ENCODE measurements around the gene CYTH1.
"Not testable (repeated sequence)": the region's sequence is repeated elsewhere in the genome, so short reads cannot be mapped to it uniquely, and the experiment has no call there.

Gene CYTH1

DNA sequence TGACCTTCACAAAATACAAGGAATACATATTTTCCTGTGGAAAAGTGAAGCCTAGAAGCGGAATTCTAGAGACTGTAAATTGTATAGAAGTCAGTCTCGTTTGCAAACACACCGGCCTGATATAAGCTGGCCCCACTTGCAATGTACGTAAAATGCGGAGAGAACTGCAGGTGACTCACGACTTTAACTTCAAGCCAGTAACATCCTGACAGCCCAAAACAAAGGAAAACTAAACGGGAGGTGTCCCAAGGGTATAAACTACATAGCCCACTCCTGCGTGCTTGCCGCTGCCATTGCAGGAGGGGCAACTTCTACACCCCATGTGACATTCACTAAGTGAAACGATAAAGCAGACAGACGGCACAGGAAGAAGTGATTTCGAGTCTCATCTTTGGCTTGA is 101.6 kb downstream of the CYTH1 start:
- no peak for DNase-seq

DNA sequence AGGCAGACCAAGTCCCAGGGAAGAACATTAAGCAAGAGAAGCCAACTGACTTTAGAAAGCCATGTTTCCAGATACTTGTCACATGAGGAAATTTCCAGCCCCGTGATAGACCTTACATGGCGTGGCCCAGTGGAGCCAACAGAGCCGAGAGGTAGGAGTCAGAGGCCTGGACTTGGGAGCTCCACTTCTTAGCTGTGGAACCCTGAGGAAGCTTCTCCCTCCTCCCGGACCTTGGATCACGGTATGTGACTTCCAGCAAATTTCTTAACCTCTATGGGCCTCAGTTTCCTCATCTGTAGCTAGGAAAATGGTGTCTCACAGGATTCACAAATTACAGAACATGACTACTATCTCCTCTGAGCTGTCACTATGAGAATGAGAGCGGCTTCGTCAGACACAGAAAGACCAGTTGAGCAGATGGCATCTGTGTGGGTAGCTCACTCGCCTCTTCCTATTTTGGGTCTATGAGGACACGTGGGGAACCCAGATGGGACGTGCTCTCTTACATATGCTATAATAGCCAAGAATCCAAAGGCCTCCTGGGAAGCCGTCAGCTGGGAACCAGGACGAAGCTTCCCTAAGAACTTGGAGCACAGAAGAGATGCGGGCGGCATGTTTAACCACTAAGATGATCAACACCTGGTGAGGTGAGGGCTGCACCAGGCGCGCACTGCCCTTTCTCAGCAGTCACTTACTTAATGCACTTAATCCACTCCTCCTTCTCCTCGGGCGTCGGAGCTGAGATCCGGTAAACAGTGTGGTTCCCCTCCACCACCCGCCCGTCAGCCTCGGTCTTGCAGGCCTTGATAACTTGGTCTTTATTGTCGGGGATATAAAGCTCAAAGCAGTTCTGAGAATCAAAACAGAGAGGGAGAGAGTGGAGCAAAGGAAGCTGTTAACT is 102.3 kb downstream of the CYTH1 start:
- no peak for DNase-seq

DNA sequence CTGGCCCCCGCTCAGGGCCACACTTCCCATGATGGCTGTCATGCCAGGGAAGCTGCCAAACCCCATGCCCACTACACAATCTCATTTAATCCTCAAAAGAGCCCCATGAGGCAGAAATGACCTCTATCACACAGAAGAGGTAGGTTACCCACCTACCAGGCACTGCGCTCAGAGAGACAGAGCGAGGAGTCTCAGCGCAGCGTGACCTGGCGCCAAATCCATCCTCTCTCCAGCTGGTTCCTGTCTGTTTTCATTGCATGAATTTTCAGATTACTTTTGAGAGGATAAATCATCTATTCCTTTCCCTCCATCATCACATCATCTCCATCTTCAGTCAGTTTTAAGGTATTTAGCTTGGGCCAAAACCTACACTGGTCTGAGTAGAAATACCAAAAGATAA is 103.4 kb downstream of the CYTH1 start:
- DNase-seq, result no peak

DNA sequence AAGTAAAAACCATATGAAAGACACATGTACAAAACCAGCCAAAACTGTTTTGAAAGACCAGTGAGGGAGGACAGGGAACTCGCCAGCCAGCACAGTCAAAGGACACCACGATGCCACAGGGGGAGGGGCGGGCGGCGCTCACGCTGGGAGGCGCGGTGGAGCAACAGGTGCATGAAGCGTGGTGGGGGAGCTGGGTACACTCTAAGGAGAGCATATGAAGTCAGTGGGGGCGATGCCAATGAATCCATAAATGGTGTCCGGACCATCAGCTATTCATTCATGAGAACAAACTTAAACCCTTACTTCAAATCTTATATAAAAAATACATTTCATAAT is 103.9 kb downstream of the CYTH1 start:
- DNase-seq, result no peak

DNA sequence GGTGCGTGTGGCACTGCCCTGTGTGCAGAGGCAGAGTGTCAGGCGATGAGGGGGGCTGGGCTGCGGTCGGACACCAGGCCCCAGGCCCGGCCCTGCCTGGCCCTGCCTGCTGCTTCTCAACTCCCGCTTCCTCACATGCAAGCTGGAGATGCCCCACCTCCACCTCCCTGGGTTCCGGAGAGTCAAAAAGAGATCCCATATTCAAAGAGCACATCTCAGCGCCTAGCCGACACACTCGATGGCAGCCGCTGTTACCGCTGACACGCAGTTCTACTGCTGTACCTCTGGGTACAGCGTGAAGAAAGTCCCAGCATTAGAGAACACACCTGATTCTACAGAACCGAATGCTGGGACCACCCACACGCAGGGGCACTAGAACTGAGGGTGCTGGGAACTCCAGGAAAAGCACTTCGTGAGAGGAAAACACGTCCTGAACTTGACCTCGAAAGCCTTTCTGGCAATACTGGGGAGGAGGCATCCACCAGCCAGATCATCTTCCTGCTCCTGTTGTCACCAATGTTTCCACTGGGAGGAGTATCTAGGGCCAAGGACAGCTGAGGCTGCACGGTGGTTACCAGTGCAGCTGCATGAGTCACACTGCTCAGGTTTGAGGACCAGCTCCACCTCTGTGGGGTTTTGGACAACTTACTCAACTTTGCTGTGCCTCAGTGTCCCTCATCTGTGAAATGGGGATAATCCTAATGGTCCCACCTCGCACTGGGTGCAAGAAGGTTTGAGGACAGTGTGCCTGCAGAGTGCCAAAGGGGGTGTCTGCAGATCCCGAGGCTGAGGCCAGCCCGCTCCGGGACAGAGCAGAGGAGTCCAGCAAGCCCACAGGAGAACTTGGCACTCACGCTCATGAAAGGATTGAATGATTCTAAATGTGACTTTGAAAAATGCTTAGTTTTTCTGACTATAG is 104.5 kb downstream of the CYTH1 start:
- no peak for DNase-seq

DNA sequence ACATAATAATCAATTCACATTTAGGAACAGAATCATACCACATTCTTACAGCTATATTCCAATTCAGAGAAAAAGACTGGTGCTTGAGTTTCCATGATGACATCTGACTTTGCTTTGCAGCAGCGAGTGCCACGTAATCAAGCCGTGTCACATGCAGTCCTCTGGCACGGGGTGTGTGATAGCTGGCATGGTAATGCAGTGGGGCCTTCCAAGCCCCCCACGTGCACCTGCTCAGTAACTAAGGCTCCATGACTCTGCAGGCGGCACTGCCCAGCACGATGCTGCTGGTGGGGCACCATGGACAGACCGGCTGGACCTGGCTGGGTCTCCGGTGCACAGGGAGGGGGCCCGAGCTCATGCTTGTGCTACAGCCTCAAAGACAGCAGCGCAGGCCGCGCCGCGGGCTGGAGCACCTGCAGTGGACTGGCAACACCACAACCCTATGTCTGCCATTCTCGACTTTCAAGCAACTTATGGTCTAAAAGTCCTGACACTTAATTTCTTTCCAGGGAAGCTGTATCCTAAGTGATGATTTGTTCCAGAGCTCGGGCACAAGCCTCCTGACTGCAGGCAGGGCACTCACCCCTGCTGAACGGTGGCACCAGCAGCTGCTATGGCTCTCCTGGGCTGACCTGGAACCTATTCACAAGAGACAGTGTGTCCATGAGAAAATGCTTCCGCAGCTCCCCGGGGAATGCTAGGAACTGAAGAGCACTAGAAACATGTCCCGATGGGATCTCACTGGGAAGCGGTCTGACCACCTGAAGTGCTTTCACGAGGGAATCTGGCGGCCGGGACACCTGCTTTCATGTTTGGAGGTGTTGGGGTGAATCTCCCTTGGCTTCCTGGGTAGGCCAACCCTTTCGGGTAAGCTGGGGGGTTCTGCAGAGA is 105.4 kb downstream of the CYTH1 start:
- no peak for DNase-seq

DNA sequence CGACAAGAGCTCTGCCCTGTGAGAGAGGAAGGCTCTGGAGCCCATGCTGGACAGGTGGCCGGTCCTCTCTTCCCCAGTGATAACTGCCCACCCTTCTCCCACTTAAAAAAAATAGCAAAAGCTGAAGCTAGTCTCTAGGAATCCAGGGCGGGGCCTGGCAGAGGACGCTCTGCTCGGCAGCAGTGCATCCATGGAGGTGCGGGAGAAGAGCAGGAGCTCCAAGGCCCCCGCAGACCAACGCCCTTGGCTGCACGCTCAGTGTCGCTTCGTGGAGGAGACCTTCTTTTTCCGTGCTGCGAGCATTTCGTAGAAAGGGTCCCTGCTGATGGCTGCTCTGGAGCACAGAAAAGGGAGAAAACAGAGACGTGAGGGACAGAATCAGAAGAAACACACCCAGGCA is 106.2 kb downstream of the CYTH1 start:
- DNase-seq, result no peak

DNA sequence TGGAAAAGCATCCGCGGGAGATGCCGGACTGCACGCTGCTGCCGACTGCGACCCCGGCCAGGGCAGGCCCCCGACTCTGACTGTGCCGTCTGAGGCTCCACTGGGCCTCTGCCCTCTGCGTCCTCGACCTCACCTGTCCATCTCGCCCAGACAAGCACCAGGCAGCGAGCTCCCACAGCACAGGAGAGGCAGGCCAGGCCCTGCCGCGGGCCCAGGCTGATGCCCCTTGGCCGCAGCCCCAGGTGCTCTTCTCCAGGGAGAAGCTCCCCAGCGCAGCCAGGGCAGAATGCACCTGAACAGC is 106.8 kb downstream of the CYTH1 start:
- no peak for DNase-seq

DNA sequence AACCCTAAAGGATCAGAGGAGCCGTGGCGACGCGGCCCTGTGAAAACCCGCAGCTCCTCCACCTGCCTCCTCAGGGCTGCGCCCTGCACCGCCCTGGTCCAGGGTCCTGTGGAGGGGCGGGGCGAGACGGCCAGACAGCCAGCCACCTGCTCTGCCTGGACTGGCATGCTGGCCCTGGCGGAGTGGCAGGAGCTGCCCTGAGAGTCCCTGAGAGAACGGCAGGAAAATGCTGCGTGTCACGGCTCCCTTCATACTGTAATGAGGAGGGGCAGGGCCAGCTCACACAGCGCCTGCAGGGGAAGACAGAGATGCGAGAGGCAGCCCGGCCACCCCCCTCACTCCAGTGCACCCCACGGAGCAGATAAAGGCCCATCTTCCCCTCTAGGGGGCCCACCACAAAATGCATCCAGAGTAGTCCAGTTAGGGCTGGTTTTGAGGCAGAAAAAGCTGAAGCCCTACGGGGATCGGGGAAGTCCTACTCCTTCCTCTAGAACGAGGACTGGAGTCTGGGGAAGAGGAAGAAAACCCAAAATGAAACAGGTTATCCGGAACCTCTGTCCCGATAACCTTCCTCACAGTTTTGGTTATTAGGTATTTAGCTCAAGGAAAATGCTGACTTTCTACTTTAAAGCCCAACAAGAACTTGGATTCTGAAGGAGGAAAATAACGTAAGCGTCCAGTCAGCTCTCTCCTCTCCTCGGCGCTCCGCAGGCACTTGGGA is 107.3 kb downstream of the CYTH1 start:
- no peak for DNase-seq

DNA sequence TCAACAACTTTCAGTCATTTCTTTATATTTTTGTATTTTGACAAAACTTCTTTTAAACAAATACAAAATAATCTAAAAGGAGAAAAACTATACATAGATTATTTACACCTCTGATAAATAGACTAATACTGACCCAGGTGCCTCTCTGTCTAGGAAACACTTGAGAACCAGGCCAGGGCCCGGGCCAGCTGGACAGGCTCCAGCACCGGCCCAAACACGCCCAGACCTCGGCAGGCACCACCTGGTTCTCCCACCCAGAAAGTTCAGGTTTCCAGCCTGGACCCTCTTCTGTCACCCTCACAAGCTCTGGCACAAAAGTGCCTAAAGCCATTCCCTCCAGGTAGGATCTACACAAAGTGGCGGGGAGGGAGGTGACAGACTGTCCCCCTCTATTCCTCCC is 107.9 kb downstream of the CYTH1 start:
- DNase-seq, result no peak

DNA sequence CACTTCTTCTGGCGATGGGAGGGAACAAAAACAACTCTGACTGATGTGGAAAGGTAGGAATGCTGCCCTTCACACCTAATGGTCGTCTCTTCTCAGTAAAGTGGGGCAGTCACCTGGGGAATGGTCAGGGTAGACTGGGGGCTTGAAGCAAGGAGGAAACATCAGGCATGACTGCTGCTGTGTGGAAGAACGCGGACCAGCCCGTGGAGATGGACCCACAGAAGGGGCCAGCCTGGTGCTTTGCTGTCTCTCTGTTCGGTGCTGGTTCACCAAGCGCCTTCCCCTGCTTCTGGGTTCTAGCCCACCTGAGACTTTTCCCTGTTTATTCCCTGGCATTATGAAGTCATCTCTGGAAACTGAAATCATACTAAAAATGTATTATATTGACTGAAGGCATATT is 108.7 kb downstream of the CYTH1 start:
- no peak for DNase-seq

DNA sequence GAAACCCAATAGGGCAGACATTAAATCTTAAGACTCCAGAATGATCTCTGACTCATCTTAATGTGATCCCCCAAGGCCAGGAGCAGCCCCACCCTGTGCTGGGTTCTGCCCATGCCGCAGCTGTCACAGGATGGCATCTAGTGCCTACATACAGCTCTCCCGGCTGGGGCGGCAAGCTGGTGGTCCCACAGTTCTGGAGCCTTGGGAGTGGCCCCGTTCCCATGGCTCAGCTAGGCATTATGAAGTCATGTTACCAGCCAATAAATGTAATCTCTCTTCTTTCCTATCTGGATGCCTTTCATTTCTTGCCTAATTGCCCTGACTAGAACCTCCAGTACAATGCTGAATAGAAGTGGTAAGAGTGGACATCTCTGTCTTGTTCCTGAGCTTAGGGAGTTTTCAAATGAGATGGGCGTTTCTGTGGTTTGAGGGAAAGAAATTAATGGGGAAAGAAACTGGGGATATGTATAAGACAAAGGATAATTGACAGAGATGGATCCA is 109.2 kb downstream of the CYTH1 start:
- DNase-seq, result no peak

DNA sequence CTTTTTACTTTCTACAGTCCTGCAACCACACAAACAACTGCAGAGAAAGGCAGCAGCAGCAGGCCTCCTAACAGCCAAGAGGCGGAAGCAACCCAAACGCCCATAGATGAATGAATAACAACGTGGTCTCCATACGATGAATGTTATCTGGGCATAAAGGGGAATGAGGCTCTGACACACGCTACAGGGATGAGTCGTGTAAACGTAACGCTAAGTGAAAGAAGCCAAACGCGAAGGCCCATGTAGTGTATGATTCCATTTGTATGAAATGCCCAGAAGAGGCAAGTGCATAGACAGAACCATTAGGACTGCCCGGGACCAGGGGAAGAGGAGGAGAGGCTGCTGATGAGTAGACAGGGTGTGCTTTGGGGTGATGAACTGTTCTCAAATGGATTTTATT is 110.1 kb downstream of the CYTH1 start:
- DNase-seq, result no peak

DNA sequence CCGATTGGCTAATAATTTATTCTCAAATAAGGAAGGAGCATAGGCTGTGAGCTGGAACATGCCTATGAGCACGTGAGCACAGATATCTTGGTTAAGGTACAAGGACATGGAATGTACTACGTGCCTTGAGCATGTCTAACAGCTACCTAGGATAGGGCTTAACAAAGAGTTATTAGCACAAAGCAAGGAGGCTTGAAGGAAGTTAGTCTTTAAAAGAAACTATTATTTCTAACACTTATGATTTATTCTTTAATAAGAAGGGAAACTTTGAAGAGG is 110.4 kb downstream of the CYTH1 start:
- not testable (repeated sequence) for DNase-seq

DNA sequence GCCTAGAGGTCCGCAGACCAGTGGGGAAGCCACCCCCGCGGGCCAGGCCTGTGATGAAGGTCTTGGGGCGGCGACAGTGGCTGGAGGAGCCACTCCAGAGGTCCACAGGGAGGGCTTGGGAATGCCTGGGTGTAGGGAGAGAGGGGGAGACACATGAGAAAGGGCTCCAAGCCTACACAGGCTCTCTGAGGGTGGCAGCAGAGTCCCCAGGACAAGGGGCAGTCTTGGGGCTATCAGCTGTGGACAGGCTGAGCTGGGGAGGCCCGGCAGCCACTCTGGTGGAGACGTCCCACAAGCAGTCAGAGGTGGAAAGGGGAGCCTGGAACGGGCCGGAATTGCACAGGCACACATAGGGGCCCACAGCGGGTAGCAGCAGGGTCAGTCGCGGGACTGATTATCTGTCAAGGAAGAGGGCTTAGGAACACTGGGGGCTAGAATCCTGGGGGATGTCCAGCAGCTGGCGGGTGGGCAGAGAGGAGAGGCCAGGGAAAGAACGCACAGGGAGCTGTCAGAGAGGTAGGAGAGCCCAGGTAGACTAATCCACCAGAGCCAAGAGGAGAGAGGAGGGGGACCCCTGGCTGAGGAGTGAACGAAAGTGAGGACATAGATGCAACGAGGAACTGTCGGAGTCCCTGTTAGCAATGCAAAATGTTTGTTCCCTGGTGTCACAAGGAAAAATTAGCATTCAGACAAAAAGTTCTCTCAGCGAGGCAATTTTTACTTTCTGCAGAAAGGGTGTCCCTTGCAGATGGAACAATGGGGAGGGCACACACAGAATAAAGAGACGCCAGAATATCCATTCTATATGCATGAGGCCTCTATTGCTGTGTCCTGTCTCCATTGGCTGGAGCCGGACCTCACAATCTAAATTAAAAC is 111.0 kb downstream of the CYTH1 start:
- DNase-seq, result no peak

DNA sequence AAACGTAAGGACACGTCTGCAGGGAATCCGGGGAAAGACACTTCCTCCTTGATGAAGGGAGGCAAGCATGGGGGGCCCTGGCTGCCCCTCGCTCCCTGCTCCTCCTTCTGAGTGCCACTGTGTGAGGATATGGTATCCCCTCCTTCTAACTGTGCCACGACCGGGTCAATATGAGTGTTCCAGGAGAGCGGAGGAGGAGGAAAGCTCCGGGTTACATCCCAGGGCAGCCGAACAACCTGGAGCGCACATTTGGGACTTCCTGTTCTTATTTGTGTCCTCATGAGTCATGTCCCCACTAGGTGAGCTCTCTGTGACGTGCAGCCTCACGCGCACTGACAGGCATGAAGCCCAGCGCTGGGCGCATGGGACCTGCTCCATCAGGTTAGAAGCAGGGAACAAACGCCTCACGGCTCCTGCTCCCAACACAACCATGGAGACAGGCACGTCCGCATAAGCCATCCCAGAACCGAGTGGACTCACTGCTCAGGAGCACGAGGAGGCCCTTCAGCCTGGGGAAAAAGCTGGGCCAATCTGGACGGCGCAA is 112.0 kb downstream of the CYTH1 start:
- no peak for DNase-seq

DNA sequence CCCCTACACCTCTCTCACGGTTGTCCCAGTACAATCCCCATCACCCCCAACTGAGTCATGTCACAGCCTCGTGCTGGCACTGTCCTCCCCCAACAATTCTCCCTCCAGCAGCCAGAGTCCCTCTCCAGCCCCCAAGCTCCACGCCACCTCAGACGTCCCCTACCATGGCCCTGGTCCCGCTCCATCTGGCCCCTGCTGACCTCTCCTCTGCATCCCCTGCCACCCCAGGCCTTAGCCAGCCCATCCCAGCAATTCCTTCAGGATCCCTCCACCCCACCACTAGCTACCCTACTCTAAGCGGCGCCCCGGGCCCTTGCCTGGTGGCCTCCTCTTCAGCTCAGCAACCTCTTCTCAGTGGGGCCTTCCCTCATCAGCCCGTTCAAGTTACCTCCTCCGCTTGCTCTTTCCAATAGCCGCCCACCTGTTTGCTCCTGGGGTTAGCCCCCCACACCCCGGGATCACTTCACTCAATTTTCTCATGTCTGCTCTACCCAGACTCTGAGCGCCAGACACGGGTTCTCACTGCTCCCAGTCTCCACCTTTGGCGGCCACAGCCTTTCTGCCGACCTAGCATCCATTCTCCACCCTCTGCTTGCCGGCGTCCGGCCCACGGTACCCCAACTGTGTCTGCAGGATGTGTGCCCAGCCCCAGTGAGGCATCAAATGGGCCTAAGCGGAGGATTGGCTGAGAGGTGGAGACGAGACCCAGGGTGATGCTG is 112.7 kb downstream of the CYTH1 start:
- DNase-seq, result no peak

DNA sequence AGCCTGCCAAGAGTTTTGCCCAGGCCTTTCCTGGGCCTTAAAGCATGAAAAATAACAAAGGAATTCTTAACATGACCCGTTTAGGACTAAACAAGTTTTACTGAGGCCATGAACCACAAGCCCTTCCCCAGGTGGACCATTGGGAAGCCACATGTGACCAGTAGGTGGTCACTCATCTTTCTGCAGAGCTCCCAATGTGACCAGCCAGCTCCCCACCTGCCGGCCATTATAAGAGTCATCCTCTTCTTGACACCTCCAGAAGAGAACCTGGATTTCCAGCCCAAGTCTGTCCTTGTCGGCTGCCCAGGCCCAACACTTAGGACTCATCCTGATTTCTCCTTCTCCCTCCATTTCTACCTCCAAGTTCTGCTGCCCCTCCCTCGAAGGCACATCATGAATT is 113.2 kb downstream of the CYTH1 start:
- no peak for DNase-seq

DNA sequence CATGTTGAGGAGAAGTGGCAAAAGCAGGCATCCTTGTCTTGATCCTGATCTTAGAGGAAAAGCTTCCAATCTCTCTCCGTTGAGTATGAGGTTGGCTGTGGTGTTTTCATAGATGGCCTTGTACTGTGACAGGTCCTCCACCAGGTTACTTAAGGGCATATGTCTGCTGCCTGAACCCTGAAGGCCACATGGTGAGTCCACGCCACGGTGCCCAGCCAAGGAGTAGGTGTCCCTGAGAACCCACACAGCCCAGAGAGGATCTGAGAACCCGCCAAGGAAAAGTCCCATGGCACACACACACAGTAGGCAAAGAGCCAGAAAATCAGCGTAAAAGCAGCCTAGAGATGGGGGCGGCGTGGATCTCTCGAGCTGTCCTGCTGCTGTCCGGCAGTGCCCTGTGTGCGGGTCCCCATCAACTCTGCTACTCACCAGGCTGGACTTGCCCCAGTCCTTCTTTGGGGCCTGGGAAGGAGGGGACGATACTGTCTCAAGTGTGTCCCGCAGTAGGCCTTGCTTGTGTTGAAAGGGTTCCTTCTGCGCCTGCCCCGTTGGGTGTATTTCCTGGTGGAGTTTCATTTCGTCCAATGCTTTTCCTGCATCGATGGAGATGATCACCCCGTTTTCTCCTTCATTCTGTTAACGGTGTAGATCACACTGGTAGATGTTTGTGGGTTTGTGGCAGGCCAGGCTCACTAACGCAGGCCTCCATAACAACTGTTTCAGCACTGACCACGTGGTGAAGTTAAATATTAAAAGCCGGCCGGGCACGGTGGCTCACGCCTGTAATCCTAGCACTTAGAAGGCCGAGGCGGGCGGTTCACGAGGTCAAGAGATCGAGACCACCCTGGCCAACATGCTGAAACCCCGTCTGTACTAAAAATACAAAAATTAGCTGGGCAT is 114.1 kb downstream of the CYTH1 start:
- no peak for DNase-seq

DNA sequence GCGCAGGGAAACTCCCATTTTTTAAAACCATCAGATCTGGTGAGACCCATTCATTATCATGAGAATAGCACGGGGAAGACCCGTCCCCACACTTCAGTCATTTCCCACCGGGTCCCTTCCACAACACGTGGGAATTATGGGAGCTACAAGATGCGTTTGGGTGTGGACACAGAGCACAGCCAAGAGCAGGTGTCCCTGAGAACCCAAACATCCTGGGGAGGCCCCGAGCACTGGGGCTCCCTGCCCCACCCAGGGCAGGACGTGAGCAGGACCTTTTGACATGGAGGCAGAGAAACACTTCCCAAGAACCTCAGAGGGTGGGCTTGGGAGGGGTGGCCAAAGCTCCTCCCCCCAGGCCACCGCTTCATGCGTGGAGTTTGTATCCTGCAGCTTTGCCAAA is 115.0 kb downstream of the CYTH1 start:
- DNase-seq, result no peak
